Activated CD8-positive, alpha-beta T cell treated with anti-CD3 and anti-CD28 coated beads for 36 hours (primary cell): Measurements from ENCODE around the gene ESPL1. TPM values are rescaled to one million over a fixed set of nuclear protein-coding genes. Genes with fewer than 3 reads are reported as not detected.

Source experiments
- ATAC-seq: fragments of 200-7000 bp; cut with Tn5 transposase; one replicate; pipeline ENCODE4 v1.10.0; 2021; ENCODE audit warnings: mild to moderate bottlenecking, moderate library complexity
- CTCF ChIA-PET: fragments of 350-600 bp; sonication (Branson Sonifier 250); formaldehyde crosslinking; loops from one replicate; lab custom pipeline; 2021; ENCODE audit warnings: antibody characterized with exemption; lab: Charles Lee
- POLR2A ChIA-PET: fragments of 350-600 bp; sonication (Branson Sonifier 250); formaldehyde crosslinking; loops from one replicate; lab custom pipeline; 2021; ENCODE audit warnings: antibody characterized with exemption; lab: Charles Lee
- DNase-seq: peaks from one replicate; pipeline ENCODE4 v3.0.0-alpha.2; 2020
- H3K27ac Mint-ChIP-seq: one replicate; pipeline ENCODE4 v1.8.0; 2021; ENCODE audit warnings: mild to moderate bottlenecking, mixed read lengths
- H3K27me3 Mint-ChIP-seq: one replicate; pipeline ENCODE4 v1.8.0; 2021; ENCODE audit warnings: mixed read lengths
- H3K36me3 Mint-ChIP-seq: one replicate; pipeline ENCODE4 v1.8.0; 2021; ENCODE audit warnings: low read depth, mixed read lengths
- H3K4me1 Mint-ChIP-seq: one replicate; pipeline ENCODE4 v1.8.0; 2021; ENCODE audit warnings: low read depth, mixed read lengths
- H3K4me3 Mint-ChIP-seq: one replicate; pipeline ENCODE4 v1.8.0; 2021; ENCODE audit warnings: mild to moderate bottlenecking, moderate library complexity, mixed read lengths
- H3K9me3 Mint-ChIP-seq: one replicate; pipeline ENCODE4 v1.8.0; 2021; ENCODE audit warnings: mixed read lengths
- CTCF ChIP-seq: fragments of 200-600 bp; IDR thresholded peaks from one replicate; pipeline ENCODE4 v1.8.0; 2022; ENCODE audit warnings: antibody characterized with exemption, mild to moderate bottlenecking
- intact Hi-C: fragments of 100-400 bp; cut with micrococcal nuclease; formaldehyde crosslinking; loops from one replicate; pipeline ENCODE4 v1.10.0; 2022
- total RNA-seq, 2 experiments: library from RNA; stranded (reverse); gene quantifications; one replicate each; pipeline ENCODE4 v1.2.3, GENCODE V29; 2021

The ESPL1 gene
- total RNA-seq, 2 experiments from 2014 or later, result 62.1 to 63.4 TPM

DNA sequence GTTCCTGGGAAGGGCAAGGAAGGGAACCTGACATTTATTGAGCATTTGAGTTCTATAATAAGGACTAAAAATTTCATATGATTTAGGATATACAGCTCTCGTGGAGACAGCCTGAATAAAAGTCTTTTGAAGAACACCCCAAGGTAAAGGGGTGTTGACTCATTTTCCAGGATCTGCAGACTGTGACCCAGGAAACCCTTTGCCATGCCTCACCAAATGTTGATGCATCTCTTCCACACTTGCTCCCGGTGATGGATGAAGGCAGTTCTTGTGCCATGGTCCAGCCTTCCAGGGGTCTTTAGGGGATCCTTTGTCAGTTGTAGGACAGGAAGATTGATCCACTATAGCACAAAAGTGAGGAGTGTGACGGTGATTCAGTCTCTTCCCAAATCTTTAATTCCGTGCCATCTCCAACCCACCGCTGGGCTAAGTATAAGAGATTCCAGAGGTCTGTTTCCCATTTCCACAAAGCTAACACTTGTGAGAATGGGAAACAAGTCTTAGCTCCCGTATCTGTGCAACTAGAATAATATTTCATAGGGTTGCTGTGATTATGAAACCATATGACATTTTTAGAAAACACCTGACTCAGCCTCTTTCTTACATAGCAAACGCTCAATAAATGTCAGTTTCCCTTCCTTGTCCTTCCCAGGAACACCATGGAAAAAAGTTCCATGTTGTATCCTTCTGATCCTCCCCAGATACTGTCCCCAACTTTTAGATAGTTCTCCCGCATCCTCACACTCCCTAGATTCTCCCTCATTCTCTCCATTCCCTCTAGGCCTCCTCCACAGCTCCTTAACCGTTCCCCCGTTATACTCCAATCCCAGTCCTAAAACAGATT, 52.5 kb downstream of the ESPL1 start:
- Mint-ChIP-seq H3K4me1 (peaks cover 39% of the 10 kb centered on the region), H3K27me3 (no peaks in the 10 kb centered on the region), H3K4me3 (peak overlapping the region; percentile 83), H3K27ac (peak overlapping the region; percentile 96), H3K9me3 (no peaks in the 10 kb centered on the region), H3K36me3 (peaks cover 13% of the 10 kb centered on the region)
- TF ChIP-seq CTCF, result no peak
- intact Hi-C loops, result no loop called here
- no peak for DNase-seq
- POLR2A ChIA-PET, result interaction anchor here (0.5 to 3.4 kb wide), 23 partner anchors 15 to 296 kb away, joined by 3 to 19 read pairs (median 3); partner anchors contain the start of genes MYG1 and TARBP2
- CTCF ChIA-PET, result interaction anchor here (0.6 to 13.9 kb wide), 61 partner anchors 7 to 355 kb away, joined by 3 to 293 read pairs (median 5); partner anchors contain the start of genes AMHR2, ATP5MC2, CSAD and ESPL1
- no peak for ATAC-seq

- Mint-ChIP-seq H3K4me1 (peaks cover 38% of the 10 kb centered on the region), H3K4me3 (peak overlapping the region; percentile 85), H3K9me3 (no peaks in the 10 kb centered on the region), H3K27ac (peak overlapping the region; percentile 99), H3K36me3 (peaks cover 2% of the 10 kb centered on the region), H3K27me3 (peaks cover 1% of the 10 kb centered on the region)
- ATAC-seq (peak; percentile 22), DNase-seq (peak; percentile 77)
- CTCF ChIA-PET, result interaction anchor here (0.8 to 13.9 kb wide), 23 partner anchors 9 to 226 kb away, joined by 3 to 293 read pairs (median 6); partner anchors contain the start of genes ESPL1, MYG1, NPFF and PFDN5
- TF ChIP-seq CTCF, result no peak
- POLR2A ChIA-PET, result interaction anchor here (0.7 to 2.1 kb wide), 15 partner anchors 9 to 225 kb away, joined by 3 to 12 read pairs (median 4); partner anchors contain the start of genes MYG1, PFDN5, SP7 and TARBP2
- intact Hi-C loops, result loop anchor here (2.0 kb wide), 1 partner anchor 21 kb away; no protein-coding TSS in a partner anchor
These were observed 56.1 kb downstream of the ESPL1 start for GRCh38 chr12:53324113-53324778.

DNA sequence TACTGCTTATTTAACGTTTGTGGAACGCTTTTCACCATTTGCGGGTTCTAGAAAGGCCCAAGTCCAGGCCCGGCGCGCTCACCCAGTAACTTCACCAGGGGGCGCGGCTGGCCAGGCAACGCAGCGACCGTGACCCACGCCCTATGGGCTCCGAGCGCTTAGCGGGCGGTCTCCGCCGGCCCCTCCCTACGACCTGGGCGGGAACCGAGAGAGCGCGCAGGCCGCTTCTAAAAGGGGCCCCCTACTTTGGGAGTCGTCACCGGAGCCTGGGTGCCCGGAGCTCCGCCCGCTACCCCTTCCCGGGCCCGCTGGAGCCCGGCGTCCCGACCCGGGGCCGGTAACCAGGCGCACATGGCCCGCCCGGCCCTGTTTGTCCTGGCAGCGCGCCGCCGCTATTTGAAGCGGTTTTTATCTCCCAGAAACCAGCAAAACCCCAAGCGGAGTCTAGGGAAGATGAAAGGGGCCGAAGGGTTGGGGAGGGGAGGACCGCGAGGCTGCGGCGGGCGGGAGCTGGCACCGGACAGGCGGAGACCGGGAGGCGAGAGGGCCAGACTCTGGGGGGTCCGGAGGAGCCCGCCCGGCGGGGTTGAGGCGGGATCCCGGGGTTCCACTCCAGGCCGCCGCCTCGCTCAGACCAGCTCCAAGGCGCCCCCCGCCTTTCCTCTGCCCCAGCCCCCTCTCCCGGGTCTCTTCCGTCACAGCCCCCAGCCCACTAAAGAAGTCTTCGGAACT, 56.8 kb downstream of the ESPL1 start:
- peak; percentile 94 for DNase-seq
- Mint-ChIP-seq H3K27ac (peak overlapping the region; percentile 99), H3K4me1 (peaks cover 37% of the 10 kb centered on the region), H3K36me3 (peaks cover 2% of the 10 kb centered on the region), H3K27me3 (peaks cover 2% of the 10 kb centered on the region), H3K9me3 (no peaks in the 10 kb centered on the region), H3K4me3 (peak overlapping the region; percentile 85)
- TF ChIP-seq CTCF, result peak; percentile 69
- ChIA-PET CTCF (interaction anchor here (0.6 to 13.9 kb wide), 17 partner anchors 11 to 227 kb away, joined by 3 to 293 read pairs (median 5); partner anchors contain the start of genes MYG1, NPFF, PFDN5 and SOAT2), POLR2A (interaction anchor here (0.8 to 2.1 kb wide), 17 partner anchors 10 to 226 kb away, joined by 3 to 11 read pairs (median 4); partner anchors contain the start of genes MYG1 and SP7)
- intact Hi-C loops, result loop anchor here (2.0 kb wide), 1 partner anchor 20 kb away; no protein-coding TSS in a partner anchor
- peak; percentile 69 for ATAC-seq

GRCh38 chr12:53325511-53326061, 57.5 kb downstream of the ESPL1 start:
- intact Hi-C loops, result loop anchor here (2.0 kb wide), 1 partner anchor 19 kb away; no protein-coding TSS in a partner anchor
- DNase-seq, result peak; percentile 47
- CTCF ChIA-PET, result interaction anchor here (0.6 to 13.9 kb wide), 18 partner anchors 10 to 183 kb away, joined by 3 to 293 read pairs (median 6); partner anchors contain the start of genes MYG1, NPFF, PFDN5 and SP1
- Mint-ChIP-seq H3K27me3 (peaks cover 2% of the 10 kb centered on the region), H3K27ac (peak overlapping the region; percentile 82), H3K4me1 (peaks cover 31% of the 10 kb centered on the region), H3K36me3 (no peaks in the 10 kb centered on the region), H3K4me3 (peak overlapping the region; percentile 85), H3K9me3 (no peaks in the 10 kb centered on the region)
- no peak for ATAC-seq
- no peak for TF ChIP-seq CTCF
- POLR2A ChIA-PET, result interaction anchor here (0.8 to 2.1 kb wide), 14 partner anchors 11 to 157 kb away, joined by 3 to 11 read pairs (median 4); partner anchors contain the start of gene MYG1
